WTC11 (cell line): ENCODE measurements around the gene EXOC4. TPM values are rescaled to one million over a fixed set of nuclear protein-coding genes. Genes with fewer than 3 reads are reported as not detected.

Experiments
- ATAC-seq: fragments of 200-7000 bp; cut with Tn5 transposase; 2 replicates; pipeline ENCODE4 v1.10.0; 2021; ENCODE audit warnings: mild to moderate bottlenecking, moderate library complexity
- CTCF ChIA-PET: fragments of 300-600 bp; sonication (Branson Sonifier 250); formaldehyde crosslinking; loops from one replicate; lab custom pipeline; 2021; ENCODE audit warnings: antibody characterized with exemption; lab: Charles Lee
- POLR2A ChIA-PET: fragments of 350-600 bp; sonication (Branson Sonifier 250); formaldehyde crosslinking; loops from one replicate; lab custom pipeline; 2021; ENCODE audit warnings: antibody characterized with exemption; lab: Charles Lee
- DNase-seq: peaks from one replicate; pipeline ENCODE4 v3.0.0; 2021; ENCODE audit warnings: low spot score
- H3K27ac Mint-ChIP-seq: 2 replicates; pipeline ENCODE4 v1.8.0; 2021; ENCODE audit warnings: mixed read lengths
- H3K27me3 Mint-ChIP-seq: 2 replicates; pipeline ENCODE4 v1.8.0; 2021; ENCODE audit warnings: low read depth, mild to moderate bottlenecking, moderate library complexity, mixed read lengths
- H3K36me3 Mint-ChIP-seq: 2 replicates; pipeline ENCODE4 v1.8.0; 2021; ENCODE audit warnings: mixed read lengths
- H3K4me1 Mint-ChIP-seq: 2 replicates; pipeline ENCODE4 v1.8.0; 2022; ENCODE audit warnings: mixed read lengths
- H3K4me3 Mint-ChIP-seq: 2 replicates; pipeline ENCODE4 v1.8.0; 2021; ENCODE audit warnings: mild to moderate bottlenecking, moderate library complexity, mixed read lengths
- H3K9me3 Mint-ChIP-seq: 2 replicates; pipeline ENCODE4 v1.8.0; 2021; ENCODE audit warnings: mixed read lengths
- ARID4B ChIP-seq: sonication (generic); formaldehyde crosslinking; IDR thresholded peaks from 2 replicates; pipeline ENCODE4 v1.8.0; 2023; ENCODE audit warnings: missing genetic modification reagents, mild to moderate bottlenecking, borderline replicate concordance
- CBFB ChIP-seq: sonication (generic); formaldehyde crosslinking; IDR thresholded peaks from 2 replicates; pipeline ENCODE4 v1.8.1; 2022; ENCODE audit warnings: mild to moderate bottlenecking, low read depth, missing genetic modification reagents
- CREB1 ChIP-seq: sonication (generic); formaldehyde crosslinking; IDR thresholded peaks from 2 replicates; pipeline ENCODE4 v1.8.0; 2023; ENCODE audit warnings: mild to moderate bottlenecking, missing genetic modification reagents
- EMX1 ChIP-seq: fragments of 250-450 bp; sonication (Bioruptor Pico); IDR thresholded peaks from 2 replicates; pipeline ENCODE4 v1.8.0; 2021; ENCODE audit warnings: mild to moderate bottlenecking
- ERG ChIP-seq: fragments of 250-450 bp; sonication (Bioruptor Pico); IDR thresholded peaks from 2 replicates; pipeline ENCODE4 v1.8.0; 2021; ENCODE audit warnings: mild to moderate bottlenecking
- ESRRA ChIP-seq: sonication (generic); formaldehyde crosslinking; IDR thresholded peaks from 2 replicates; pipeline ENCODE4 v1.8.1; 2022; ENCODE audit warnings: mild to moderate bottlenecking, missing genetic modification reagents, borderline replicate concordance
- ETV6 ChIP-seq: sonication (generic); formaldehyde crosslinking; IDR thresholded peaks from 2 replicates; pipeline ENCODE4 v1.8.1; 2022; ENCODE audit warnings: mild to moderate bottlenecking, missing genetic modification reagents
- GRHL2 ChIP-seq: fragments of 250-450 bp; sonication (Bioruptor Pico); IDR thresholded peaks from 2 replicates; pipeline ENCODE4 v1.8.0; 2022; ENCODE audit warnings: mild to moderate bottlenecking, moderate library complexity; ENCODE audit not compliant: insufficient replicate concordance, severe bottlenecking
- HMGA2 ChIP-seq: fragments of 250-450 bp; sonication (Bioruptor Pico); IDR thresholded peaks from 2 replicates; pipeline ENCODE4 v1.4.0; 2021; ENCODE audit warnings: mild to moderate bottlenecking, moderate library complexity
- MLX ChIP-seq: sonication (generic); formaldehyde crosslinking; IDR thresholded peaks from 2 replicates; pipeline ENCODE4 v1.8.1; 2023; ENCODE audit warnings: mild to moderate bottlenecking, missing genetic modification reagents, moderate library complexity
- PRDM15 ChIP-seq: sonication (generic); formaldehyde crosslinking; IDR thresholded peaks from 2 replicates; pipeline ENCODE4 v1.8.0; 2022; ENCODE audit warnings: missing genetic modification reagents
- RORB ChIP-seq: fragments of 250-450 bp; sonication (Bioruptor Pico); IDR thresholded peaks from 2 replicates; pipeline ENCODE4 v1.9.0; 2021; ENCODE audit warnings: mild to moderate bottlenecking
- SMAD4 ChIP-seq: sonication (generic); formaldehyde crosslinking; IDR thresholded peaks from 2 replicates; pipeline ENCODE4 v1.8.0; 2022; ENCODE audit warnings: mild to moderate bottlenecking, missing genetic modification reagents
- SP1 ChIP-seq: sonication (generic); formaldehyde crosslinking; conservative IDR thresholded peaks from 2 replicates; pipeline ENCODE4 v1.8.1; 2022; ENCODE audit warnings: missing genetic modification reagents
- ZMAT4 ChIP-seq: fragments of 250-450 bp; sonication (Bioruptor Pico); IDR thresholded peaks from 2 replicates; pipeline ENCODE4 v1.9.0; 2021; ENCODE audit warnings: mild to moderate bottlenecking
- ZNF263 ChIP-seq: sonication (generic); formaldehyde crosslinking; IDR thresholded peaks from 2 replicates; pipeline ENCODE4 v1.8.1; 2022; ENCODE audit warnings: low read depth, mild to moderate bottlenecking, moderate library complexity, missing genetic modification reagents
- ZNF396 ChIP-seq: fragments of 250-450 bp; sonication (Bioruptor Pico); IDR thresholded peaks from 2 replicates; pipeline ENCODE4 v1.8.0; 2021; ENCODE audit warnings: mild to moderate bottlenecking, moderate library complexity, borderline replicate concordance
- ZNF512 ChIP-seq: sonication (generic); formaldehyde crosslinking; IDR thresholded peaks from 2 replicates; pipeline ENCODE4 v1.8.1; 2022; ENCODE audit warnings: missing genetic modification reagents, borderline replicate concordance
- total RNA-seq: library from RNA; stranded (reverse); gene quantifications from 3 replicates; pipeline ENCODE4 v1.2.3, GENCODE V29; 2021

EXOC4 gene
- total RNA-seq, 1 experiment from 2014 or later, result 62.0 TPM

GRCh38 chr7:133539016-133539415 lies 286.1 kb downstream of the EXOC4 start (continued):
- no peak for TF ChIP-seq ERG (CRISPR knock-in tag)
- TF ChIP-seq GRHL2 (CRISPR knock-in tag), result no peak
- no peak for TF ChIP-seq RORB

- Mint-ChIP-seq H3K36me3 (no peaks in the 10 kb centered on the region; the same call in 1 of the 2 replicates), H3K4me3 (no peak overlapping the region), H3K9me3 (no peaks in the 10 kb centered on the region), H3K27ac (peak overlapping the region; percentile 69), H3K4me1 (peaks cover 36% of the 10 kb centered on the region), H3K27me3 (no peaks in the 10 kb centered on the region)
- TF ChIP-seq ARID4B (CRISPR knock-in tag), result no peak
- ATAC-seq (no peak), DNase-seq (no peak)
- CTCF ChIA-PET, result no interaction called here
- POLR2A ChIA-PET, result no interaction called here
Observed at GRCh38 chr7:133540096-133540860, 287.4 kb downstream of the EXOC4 start.

GRCh38 chr7:133542209-133542780 lies 289.4 kb downstream of the EXOC4 start:
- no peak for ATAC-seq
- no peaks in the 10 kb centered on the region; the same call in 1 of the 2 replicates for H3K36me3 Mint-ChIP-seq
- H3K9me3 Mint-ChIP-seq, result no peaks in the 10 kb centered on the region
- ChIA-PET CTCF (no interaction called here), POLR2A (no interaction called here)
- H3K4me1 Mint-ChIP-seq, result peaks cover 36% of the 10 kb centered on the region
- no peaks in the 10 kb centered on the region for H3K27me3 Mint-ChIP-seq
- no peak overlapping the region for H3K4me3 Mint-ChIP-seq
- DNase-seq, result no peak
- H3K27ac Mint-ChIP-seq, result peak overlapping the region; percentile 71
- TF ChIP-seq ETV6 (CRISPR knock-in tag), result no peak
- TF ChIP-seq SMAD4, result no peak
- no peak for TF ChIP-seq ZNF396 (CRISPR knock-in tag)
- TF ChIP-seq EMX1, result no peak
- TF ChIP-seq ZMAT4, result no peak
- no peak for TF ChIP-seq ESRRA (CRISPR knock-in tag)
- TF ChIP-seq ZNF512 (CRISPR knock-in tag), result no peak
- no peak for TF ChIP-seq SP1 (CRISPR knock-in tag)
- no peak for TF ChIP-seq HMGA2 (CRISPR knock-in tag)
- no peak for TF ChIP-seq MLX (CRISPR knock-in tag)
- TF ChIP-seq CBFB (CRISPR knock-in tag), result no peak
- TF ChIP-seq ZNF263, result no peak
- no peak for TF ChIP-seq PRDM15 (CRISPR knock-in tag)
- TF ChIP-seq ERG (CRISPR knock-in tag), result no peak
- no peak for TF ChIP-seq CREB1 (CRISPR knock-in tag)
